ENCODE measurements around the gene DGKD. TPM values are rescaled to one million over a fixed set of nuclear protein-coding genes. Genes with fewer than 3 reads are reported as not detected.

Gene DGKD
- total RNA-seq, 1 donor from 2014 or later, result 17.7 TPM

- H4K20me1 ChIP-seq (ENCODE audit: insufficient read depth, low read length), result no peaks in the 10 kb centered on the region
- no peaks in the 10 kb centered on the region for H3K9me3 ChIP-seq (ENCODE audit: insufficient read depth, low read depth, low read length)
- H3K27me3 ChIP-seq (ENCODE audit: insufficient read depth, low read length), result no peaks in the 10 kb centered on the region
- no peak overlapping the region for H2AFZ ChIP-seq (ENCODE audit: low read depth, low read length)
- no peak overlapping the region for H3K27ac Mint-ChIP-seq (ENCODE audit: unreplicated experiment)
- H3K4me3 Mint-ChIP-seq (ENCODE audit: unreplicated experiment), result no peak overlapping the region
- no peak for TF ChIP-seq CTCF (IDR thresholded peaks at IDR 0.05; ENCODE audit: insufficient read depth, low read depth, low read length)
- no peak for TF ChIP-seq EZH2 (IDR thresholded peaks at IDR 0.05; ENCODE audit: insufficient read depth, low read length)
- H3K9me3 Mint-ChIP-seq (ENCODE audit: unreplicated experiment), result no peaks in the 10 kb centered on the region
- H3K9ac ChIP-seq (ENCODE audit: low read length), result no peak overlapping the region
- no peaks in the 10 kb centered on the region for H3K4me1 Mint-ChIP-seq (ENCODE audit: low read depth, unreplicated experiment)
- H3K27me3 Mint-ChIP-seq (ENCODE audit: low read depth, unreplicated experiment), result no peaks in the 10 kb centered on the region
- H3K4me1 ChIP-seq (ENCODE audit: insufficient read depth, low read length), result no peaks in the 10 kb centered on the region
- no peak overlapping the region for H3K4me2 ChIP-seq (ENCODE audit: low read length)
- peaks cover 10% of the 10 kb centered on the region for H3K36me3 Mint-ChIP-seq (ENCODE audit: low read depth, unreplicated experiment)
- peaks cover 16% of the 10 kb centered on the region for H3K36me3 ChIP-seq (ENCODE audit: insufficient read depth, low read length)
- FAIRE-seq (no peak), DNase-seq (ENCODE audit: low read depth) (no peak)
- no peak overlapping the region for H3K27ac ChIP-seq (ENCODE audit: low read depth, low read length)
- H3K79me2 ChIP-seq (ENCODE audit: insufficient read depth, low read length), result no peaks in the 10 kb centered on the region
- no peak overlapping the region for H3K4me3 ChIP-seq (ENCODE audit: insufficient read depth, low read depth, low read length)
Observed at GRCh38 chr2:233455006-233455405, 100.7 kb downstream of the DGKD start.

- Mint-ChIP-seq H3K4me1 (ENCODE audit: low read depth, unreplicated experiment) (no peaks in the 10 kb centered on the region), H3K9me3 (ENCODE audit: unreplicated experiment) (no peaks in the 10 kb centered on the region), H3K4me3 (ENCODE audit: unreplicated experiment) (no peak overlapping the region), H3K36me3 (ENCODE audit: low read depth, unreplicated experiment) (peaks cover 10% of the 10 kb centered on the region), H3K27me3 (ENCODE audit: low read depth, unreplicated experiment) (no peaks in the 10 kb centered on the region), H3K27ac (ENCODE audit: unreplicated experiment) (no peak overlapping the region)
- H2AFZ ChIP-seq (ENCODE audit: low read depth, low read length), result no peak overlapping the region
- no peak overlapping the region for H3K9ac ChIP-seq (ENCODE audit: low read length)
- H4K20me1 ChIP-seq (ENCODE audit: insufficient read depth, low read length), result no peaks in the 10 kb centered on the region
- no peak overlapping the region for H3K27ac ChIP-seq (ENCODE audit: low read depth, low read length)
- peaks cover 13% of the 10 kb centered on the region for H3K36me3 ChIP-seq (ENCODE audit: insufficient read depth, low read length)
- no peaks in the 10 kb centered on the region for H3K27me3 ChIP-seq (ENCODE audit: insufficient read depth, low read length)
- DNase-seq (ENCODE audit: low read depth) (no peak), FAIRE-seq (no peak)
- H3K4me2 ChIP-seq (ENCODE audit: low read length), result no peak overlapping the region
- H3K4me1 ChIP-seq (ENCODE audit: insufficient read depth, low read length), result no peaks in the 10 kb centered on the region
- H3K9me3 ChIP-seq (ENCODE audit: insufficient read depth, low read depth, low read length), result no peaks in the 10 kb centered on the region
- no peak overlapping the region for H3K4me3 ChIP-seq (ENCODE audit: insufficient read depth, low read depth, low read length)
- no peak for TF ChIP-seq CTCF (IDR thresholded peaks at IDR 0.05; ENCODE audit: insufficient read depth, low read depth, low read length)
- TF ChIP-seq EZH2 (IDR thresholded peaks at IDR 0.05; ENCODE audit: insufficient read depth, low read length), result no peak
- H3K79me2 ChIP-seq (ENCODE audit: insufficient read depth, low read length), result no peaks in the 10 kb centered on the region
Observed at GRCh38 chr2:233455491-233455890, 101.2 kb downstream of the DGKD start.

GRCh38 chr2:233456111-233456510 is 101.8 kb downstream of the DGKD start:
- Mint-ChIP-seq H3K36me3 (ENCODE audit: low read depth, unreplicated experiment) (peaks cover 10% of the 10 kb centered on the region), H3K4me1 (ENCODE audit: low read depth, unreplicated experiment) (no peaks in the 10 kb centered on the region), H3K4me3 (ENCODE audit: unreplicated experiment) (no peak overlapping the region), H3K9me3 (ENCODE audit: unreplicated experiment) (no peaks in the 10 kb centered on the region), H3K27me3 (ENCODE audit: low read depth, unreplicated experiment) (no peaks in the 10 kb centered on the region), H3K27ac (ENCODE audit: unreplicated experiment) (no peak overlapping the region)
- H3K27me3 ChIP-seq (ENCODE audit: insufficient read depth, low read length), result no peaks in the 10 kb centered on the region
- no peaks in the 10 kb centered on the region for H3K4me1 ChIP-seq (ENCODE audit: insufficient read depth, low read length)
- no peak overlapping the region for H3K9ac ChIP-seq (ENCODE audit: low read length)
- FAIRE-seq (no peak), DNase-seq (ENCODE audit: low read depth) (no peak)
- no peak overlapping the region for H3K27ac ChIP-seq (ENCODE audit: low read depth, low read length)
- no peaks in the 10 kb centered on the region for H4K20me1 ChIP-seq (ENCODE audit: insufficient read depth, low read length)
- no peak for TF ChIP-seq CTCF (IDR thresholded peaks at IDR 0.05; ENCODE audit: insufficient read depth, low read depth, low read length)
- no peak overlapping the region for H2AFZ ChIP-seq (ENCODE audit: low read depth, low read length)
- H3K9me3 ChIP-seq (ENCODE audit: insufficient read depth, low read depth, low read length), result no peaks in the 10 kb centered on the region
- no peaks in the 10 kb centered on the region for H3K79me2 ChIP-seq (ENCODE audit: insufficient read depth, low read length)
- no peak overlapping the region for H3K4me3 ChIP-seq (ENCODE audit: insufficient read depth, low read depth, low read length)
- peaks cover 13% of the 10 kb centered on the region for H3K36me3 ChIP-seq (ENCODE audit: insufficient read depth, low read length)
- H3K4me2 ChIP-seq (ENCODE audit: low read length), result no peak overlapping the region
